IPS-18a (cell line): ENCODE measurements around the gene CLEC4G.

Source experiments
- H3K27ac ChIP-seq: one replicate; pipeline ENCODE4 v1.5.1; 2013; ENCODE audit warnings: low read length
- H3K27me3 ChIP-seq: one replicate; pipeline ENCODE4 v1.6.1; 2013; ENCODE audit warnings: mild to moderate bottlenecking, low read length; ENCODE audit not compliant: control insufficient read depth, insufficient read depth
- H3K36me3 ChIP-seq: one replicate; pipeline ENCODE4 v1.6.1; 2013; ENCODE audit warnings: low read depth, low read length; ENCODE audit not compliant: control insufficient read depth
- H3K4me1 ChIP-seq: one replicate; pipeline ENCODE4 v1.6.1; 2013; ENCODE audit warnings: low read depth, low read length; ENCODE audit not compliant: control insufficient read depth
- H3K4me3 ChIP-seq: one replicate; pipeline ENCODE4 v1.5.1; 2013; ENCODE audit warnings: low read length
- H3K9ac ChIP-seq: one replicate; pipeline ENCODE4 v1.6.1; 2013; ENCODE audit warnings: mild to moderate bottlenecking, low read length, moderate library complexity
- H3K9me3 ChIP-seq: one replicate; pipeline ENCODE4 v1.6.1; 2013; ENCODE audit warnings: low read depth, low read length; ENCODE audit not compliant: control insufficient read depth

Gene CLEC4G

GRCh38 chr19:7734220-7735203 is 2.6 kb upstream of the CLEC4G start:
- no peak overlapping the region for H3K9ac ChIP-seq
- H3K9me3 ChIP-seq, result no peaks in the 10 kb centered on the region
- H3K27me3 ChIP-seq, result peaks cover 54% of the 10 kb centered on the region
- no peak overlapping the region for H3K27ac ChIP-seq
- no peak overlapping the region for H3K4me3 ChIP-seq
- no peaks in the 10 kb centered on the region for H3K4me1 ChIP-seq
- no peaks in the 10 kb centered on the region for H3K36me3 ChIP-seq

GRCh38 chr19:7733376-7733775 is 1.5 kb upstream of the CLEC4G start:
- no peak overlapping the region for H3K27ac ChIP-seq
- H3K36me3 ChIP-seq, result no peaks in the 10 kb centered on the region
- no peaks in the 10 kb centered on the region for H3K9me3 ChIP-seq
- no peak overlapping the region for H3K9ac ChIP-seq
- no peak overlapping the region for H3K4me3 ChIP-seq
- no peaks in the 10 kb centered on the region for H3K4me1 ChIP-seq
- H3K27me3 ChIP-seq, result peaks cover 65% of the 10 kb centered on the region

GRCh38 chr19:7731615-7732014 is 295 bp downstream of the CLEC4G start:
- H3K36me3 ChIP-seq, result no peaks in the 10 kb centered on the region
- H3K4me1 ChIP-seq, result no peaks in the 10 kb centered on the region
- peaks cover 78% of the 10 kb centered on the region for H3K27me3 ChIP-seq
- H3K27ac ChIP-seq, result no peak overlapping the region
- no peak overlapping the region for H3K4me3 ChIP-seq
- no peak overlapping the region for H3K9ac ChIP-seq
- H3K9me3 ChIP-seq, result no peaks in the 10 kb centered on the region

GRCh38 chr19:7731218-7731595 is 703 bp downstream of the CLEC4G start:
- H3K4me3 ChIP-seq, result no peak overlapping the region
- H3K9ac ChIP-seq, result no peak overlapping the region
- H3K27ac ChIP-seq, result no peak overlapping the region
- H3K36me3 ChIP-seq, result no peaks in the 10 kb centered on the region
- peaks cover 78% of the 10 kb centered on the region for H3K27me3 ChIP-seq
- no peaks in the 10 kb centered on the region for H3K9me3 ChIP-seq
- no peaks in the 10 kb centered on the region for H3K4me1 ChIP-seq

GRCh38 chr19:7730286-7731217 is 1.4 kb downstream of the CLEC4G start:
- H3K4me3 ChIP-seq, result peak overlapping the region; percentile 44
- no peak overlapping the region for H3K27ac ChIP-seq
- peaks cover 75% of the 10 kb centered on the region for H3K27me3 ChIP-seq
- no peaks in the 10 kb centered on the region for H3K9me3 ChIP-seq
- no peaks in the 10 kb centered on the region for H3K36me3 ChIP-seq
- no peaks in the 10 kb centered on the region for H3K4me1 ChIP-seq
- H3K9ac ChIP-seq, result no peak overlapping the region

- Histone ChIP-seq H3K27ac (no peak overlapping the region), H3K9ac (no peak overlapping the region), H3K36me3 (no peaks in the 10 kb centered on the region), H3K27me3 (peaks cover 70% of the 10 kb centered on the region), H3K9me3 (no peaks in the 10 kb centered on the region), H3K4me3 (peak overlapping the region; percentile 44), H3K4me1 (no peaks in the 10 kb centered on the region)
These were observed 2.1 kb downstream of the CLEC4G start for GRCh38 chr19:7729831-7730285.

GRCh38 chr19:7729211-7729610 is 2.7 kb downstream of the CLEC4G start:
- Histone ChIP-seq H3K27ac (no peak overlapping the region), H3K4me1 (no peaks in the 10 kb centered on the region), H3K27me3 (peaks cover 64% of the 10 kb centered on the region), H3K9me3 (no peaks in the 10 kb centered on the region), H3K9ac (no peak overlapping the region), H3K4me3 (peak overlapping the region; percentile 44), H3K36me3 (no peaks in the 10 kb centered on the region)

GRCh38 chr19:7725791-7726190 is 6.1 kb downstream of the CLEC4G start:
- no peak overlapping the region for H3K27ac ChIP-seq
- peaks cover 37% of the 10 kb centered on the region for H3K27me3 ChIP-seq
- no peak overlapping the region for H3K9ac ChIP-seq
- H3K9me3 ChIP-seq, result no peaks in the 10 kb centered on the region
- H3K4me3 ChIP-seq, result no peak overlapping the region
- no peaks in the 10 kb centered on the region for H3K4me1 ChIP-seq
- no peaks in the 10 kb centered on the region for H3K36me3 ChIP-seq

GRCh38 chr19:7722231-7722651 is 9.7 kb downstream of the CLEC4G start:
- Histone ChIP-seq H3K9ac (no peak overlapping the region), H3K27me3 (peaks cover 1% of the 10 kb centered on the region), H3K4me1 (no peaks in the 10 kb centered on the region), H3K4me3 (no peak overlapping the region), H3K9me3 (no peaks in the 10 kb centered on the region), H3K36me3 (no peaks in the 10 kb centered on the region), H3K27ac (no peak overlapping the region)

- H3K4me3 ChIP-seq, result no peak overlapping the region
- no peaks in the 10 kb centered on the region for H3K27me3 ChIP-seq
- no peak overlapping the region for H3K27ac ChIP-seq
- no peaks in the 10 kb centered on the region for H3K36me3 ChIP-seq
- H3K9ac ChIP-seq, result no peak overlapping the region
- no peaks in the 10 kb centered on the region for H3K9me3 ChIP-seq
- no peaks in the 10 kb centered on the region for H3K4me1 ChIP-seq
These were observed 11.6 kb downstream of the CLEC4G start for GRCh38 chr19:7720351-7720750.

- H3K9ac ChIP-seq, result no peak overlapping the region
- H3K4me1 ChIP-seq, result no peaks in the 10 kb centered on the region
- H3K27me3 ChIP-seq, result no peaks in the 10 kb centered on the region
- no peaks in the 10 kb centered on the region for H3K36me3 ChIP-seq
- H3K9me3 ChIP-seq, result no peaks in the 10 kb centered on the region
- no peak overlapping the region for H3K27ac ChIP-seq
- H3K4me3 ChIP-seq, result no peak overlapping the region
These were observed 13.2 kb downstream of the CLEC4G start for GRCh38 chr19:7718668-7719067.
